ENCODE data around the gene TOP1. TPM values are rescaled to one million over a fixed set of nuclear protein-coding genes. Genes with fewer than 3 reads are reported as not detected.

TOP1 gene
- total RNA-seq, 1 donor, result 12.0 TPM

DNA sequence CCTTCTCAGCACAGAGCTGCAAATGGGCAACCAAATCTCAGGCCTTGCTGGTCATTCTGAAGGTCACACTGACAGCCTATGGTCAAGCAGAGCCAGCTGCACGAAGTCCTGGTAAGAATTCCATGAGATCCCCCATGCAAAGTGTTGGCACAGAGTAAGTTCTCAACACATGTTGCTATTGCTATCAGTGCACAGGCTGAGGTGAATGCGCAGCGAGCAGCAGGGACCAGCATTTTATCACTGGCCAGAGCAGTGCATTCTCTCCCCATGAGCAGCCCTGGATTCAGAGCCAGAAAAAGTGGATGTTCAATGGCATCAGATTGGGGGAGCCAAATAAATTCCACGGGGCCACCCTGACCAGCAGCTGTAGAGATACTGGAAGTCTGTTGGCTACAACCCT lies 44.1 kb upstream of the TOP1 start:
- no peak overlapping the region for H3K4me3 ChIP-seq (ENCODE audit: low read depth, low read length)
- DNase-seq (ENCODE audit: low read depth), result no peak
- TF ChIP-seq, protein P1, sequence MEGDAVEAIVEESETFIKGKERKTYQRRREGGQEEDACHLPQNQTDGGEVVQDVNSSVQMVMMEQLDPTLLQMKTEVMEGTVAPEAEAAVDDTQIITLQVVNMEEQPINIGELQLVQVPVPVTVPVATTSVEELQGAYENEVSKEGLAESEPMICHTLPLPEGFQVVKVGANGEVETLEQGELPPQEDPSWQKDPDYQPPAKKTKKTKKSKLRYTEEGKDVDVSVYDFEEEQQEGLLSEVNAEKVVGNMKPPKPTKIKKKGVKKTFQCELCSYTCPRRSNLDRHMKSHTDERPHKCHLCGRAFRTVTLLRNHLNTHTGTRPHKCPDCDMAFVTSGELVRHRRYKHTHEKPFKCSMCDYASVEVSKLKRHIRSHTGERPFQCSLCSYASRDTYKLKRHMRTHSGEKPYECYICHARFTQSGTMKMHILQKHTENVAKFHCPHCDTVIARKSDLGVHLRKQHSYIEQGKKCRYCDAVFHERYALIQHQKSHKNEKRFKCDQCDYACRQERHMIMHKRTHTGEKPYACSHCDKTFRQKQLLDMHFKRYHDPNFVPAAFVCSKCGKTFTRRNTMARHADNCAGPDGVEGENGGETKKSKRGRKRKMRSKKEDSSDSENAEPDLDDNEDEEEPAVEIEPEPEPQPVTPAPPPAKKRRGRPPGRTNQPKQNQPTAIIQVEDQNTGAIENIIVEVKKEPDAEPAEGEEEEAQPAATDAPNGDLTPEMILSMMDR (IDR thresholded peaks at IDR 0.05; ENCODE audit: insufficient read depth, low read length), result no peak

DNA sequence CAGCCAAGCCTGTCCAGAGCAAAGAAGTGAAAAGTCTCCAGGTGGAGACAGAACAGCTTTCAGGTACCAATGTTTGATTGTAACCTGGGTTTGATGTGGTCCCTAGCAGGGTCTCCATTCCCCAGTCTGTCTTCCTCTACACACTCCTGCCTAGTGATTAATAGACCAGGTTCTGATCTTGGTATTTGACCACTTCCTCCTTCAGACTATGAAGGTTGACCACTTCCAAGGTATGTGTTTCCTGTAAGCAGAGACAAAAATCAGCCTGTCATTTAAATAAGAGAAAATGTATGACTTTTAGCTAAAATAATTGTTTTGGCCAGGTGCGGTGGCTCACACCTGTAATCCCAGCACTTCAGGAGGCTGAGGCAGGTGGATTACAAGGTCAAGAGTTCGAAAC lies 41.8 kb upstream of the TOP1 start:
- TF ChIP-seq, protein P1 (IDR thresholded peaks at IDR 0.05; ENCODE audit: insufficient read depth, low read length), result no peak
- no peak for DNase-seq (ENCODE audit: low read depth)
- no peak overlapping the region for H3K4me3 ChIP-seq (ENCODE audit: low read depth, low read length)

DNA sequence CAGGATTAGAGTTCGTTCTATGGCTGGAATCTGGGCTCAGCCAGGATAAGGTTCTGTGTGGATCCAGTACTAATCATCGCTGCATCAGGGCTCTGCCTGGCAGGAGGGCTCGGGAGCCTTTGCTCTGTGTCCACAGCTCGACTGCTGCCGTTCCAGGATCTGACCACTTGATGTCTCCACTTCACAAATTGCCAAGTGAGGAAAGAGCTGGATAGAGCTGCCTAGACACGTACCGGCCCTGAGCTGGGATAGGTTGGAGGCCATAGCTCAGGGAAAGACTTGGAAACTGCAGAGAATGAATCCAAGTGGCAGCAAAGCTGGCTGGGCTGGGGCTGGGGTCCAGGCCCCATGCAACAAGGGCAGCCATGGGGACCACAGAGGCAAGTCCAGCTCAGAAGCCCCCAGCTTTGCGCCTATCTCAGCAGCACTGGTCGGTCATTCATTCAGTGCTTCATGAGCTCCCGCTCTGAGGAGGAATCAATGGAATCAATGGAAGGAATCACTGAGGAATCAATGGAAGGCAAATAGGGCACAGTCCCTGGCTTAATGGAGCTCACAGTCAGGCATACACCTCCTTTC lies 38.0 kb upstream of the TOP1 start:
- H3K4me3 ChIP-seq (ENCODE audit: low read depth, low read length), result no peak overlapping the region
- peak; percentile 89 for DNase-seq (ENCODE audit: low read depth)
- TF ChIP-seq, protein P1 (IDR thresholded peaks at IDR 0.05; ENCODE audit: insufficient read depth, low read length), result peak; percentile 92

DNA sequence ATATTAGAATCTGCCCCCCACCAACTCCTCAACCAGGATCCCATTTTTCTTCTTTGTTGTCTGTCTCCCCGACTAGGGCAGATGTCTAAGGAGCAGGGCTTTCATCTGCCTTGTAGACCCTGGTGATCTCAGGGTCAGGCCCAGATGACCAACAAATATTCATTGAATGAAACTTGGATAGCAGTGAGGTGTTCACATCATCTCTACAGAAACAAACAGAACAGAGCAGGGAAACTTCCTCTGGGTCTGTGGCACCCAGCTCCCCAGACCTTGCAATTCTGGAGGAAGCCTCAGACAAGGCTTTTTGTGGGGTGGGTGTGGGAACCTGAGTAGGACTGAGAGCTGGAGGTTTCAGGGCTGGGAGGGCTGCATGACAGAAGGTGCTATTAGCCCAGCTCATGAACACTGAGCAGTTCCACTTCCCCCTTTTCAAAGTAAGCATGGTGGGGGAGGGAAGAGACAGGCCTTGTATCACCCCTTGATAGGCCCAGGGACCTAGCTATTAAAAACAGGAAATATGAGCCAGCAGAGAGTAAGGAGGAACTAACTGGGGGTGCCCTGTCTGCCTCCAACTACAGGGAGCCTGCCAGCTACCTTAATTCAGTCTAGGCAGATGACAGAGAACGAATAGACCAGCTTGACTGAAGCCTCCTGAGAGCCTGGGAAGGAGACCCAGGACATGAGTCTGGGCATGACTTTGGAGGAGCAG lies 37.3 kb upstream of the TOP1 start:
- H3K4me3 ChIP-seq (ENCODE audit: low read depth, low read length), result no peak overlapping the region
- DNase-seq (ENCODE audit: low read depth), result no peak
- TF ChIP-seq, protein P1 (IDR thresholded peaks at IDR 0.05; ENCODE audit: insufficient read depth, low read length), result no peak

DNA sequence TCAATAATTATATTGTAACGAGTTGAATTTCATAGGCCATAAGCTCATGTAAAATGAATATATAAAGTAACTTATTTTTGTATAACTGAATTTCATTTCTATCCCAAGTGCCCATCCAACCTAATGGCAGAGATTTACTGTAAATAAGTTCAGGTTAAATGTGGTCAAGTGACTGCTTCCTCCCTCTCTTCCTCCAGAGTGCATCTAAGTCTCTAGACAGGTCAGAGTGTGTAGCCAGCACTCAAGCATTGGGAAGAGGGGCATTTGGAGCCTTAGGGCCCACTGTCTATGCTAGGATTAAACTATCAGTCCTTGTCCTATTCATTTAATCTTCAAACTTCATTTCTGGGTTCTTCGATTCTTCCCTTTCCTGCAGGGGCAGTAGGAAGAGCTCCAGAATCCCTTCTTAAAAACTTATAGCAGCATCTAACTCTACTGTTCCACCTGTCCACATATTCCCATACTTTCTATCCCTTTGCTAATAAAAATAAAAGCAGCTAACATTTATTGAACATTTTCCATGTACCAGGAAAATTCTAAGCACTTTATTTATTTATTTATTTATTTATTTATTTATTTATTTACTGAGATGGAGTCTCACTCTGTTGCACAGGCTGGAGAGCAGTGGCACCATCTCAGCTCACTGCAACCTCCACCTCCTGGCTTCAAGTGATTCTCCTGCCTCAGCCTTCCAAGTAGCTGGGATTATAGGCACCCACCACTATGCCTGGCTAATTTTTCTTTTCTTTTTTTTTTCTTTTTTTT lies 36.1 kb upstream of the TOP1 start:
- DNase-seq (ENCODE audit: low read depth), result no peak
- TF ChIP-seq, protein P1 (IDR thresholded peaks at IDR 0.05; ENCODE audit: insufficient read depth, low read length), result no peak
- H3K4me3 ChIP-seq (ENCODE audit: low read depth, low read length), result no peak overlapping the region

DNA sequence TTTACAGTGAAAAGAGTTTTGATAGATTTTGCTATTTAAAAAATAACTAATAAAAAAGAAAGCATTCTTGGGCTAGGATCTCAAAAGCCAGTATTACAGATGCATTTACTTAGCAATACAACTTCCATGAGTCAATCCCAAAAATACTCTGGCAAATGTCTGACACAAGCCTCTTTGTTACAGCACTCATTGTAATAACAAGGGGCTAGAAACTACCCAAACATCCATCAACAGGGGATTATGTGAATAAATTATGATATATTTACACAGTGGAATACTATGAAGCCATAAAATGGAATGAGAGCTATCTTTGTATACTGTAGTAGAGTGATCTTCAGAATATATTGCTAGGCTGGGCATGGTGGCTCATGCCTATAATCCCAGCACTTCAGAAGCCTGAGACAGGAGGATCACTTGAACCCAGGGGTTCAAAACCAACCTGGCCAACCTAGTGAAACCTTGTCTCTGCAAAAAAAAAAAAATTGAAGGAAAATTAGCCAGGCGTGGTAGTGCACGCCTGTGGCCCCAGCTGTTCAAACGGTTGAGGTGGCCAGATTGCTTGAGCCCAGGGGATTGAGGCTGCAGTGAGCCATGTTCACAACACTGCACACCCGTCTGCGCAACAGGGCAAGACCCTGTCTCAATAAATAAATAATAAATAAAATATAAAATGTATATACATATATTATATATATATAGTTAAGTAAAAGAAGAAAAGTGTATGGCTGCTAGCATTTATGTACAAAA lies 34.7 kb upstream of the TOP1 start:
- no peak overlapping the region for H3K4me3 ChIP-seq (ENCODE audit: low read depth, low read length)
- TF ChIP-seq, protein P1 (IDR thresholded peaks at IDR 0.05; ENCODE audit: insufficient read depth, low read length), result no peak
- peak; percentile 37 for DNase-seq (ENCODE audit: low read depth)

All from fibroblast of the aortic adventitia (primary cell).